Esophagus muscularis mucosa (tissue), 4 donors: Measurements from ENCODE around the gene TNFSF12.

Source experiments
- EP300 ChIP-seq: sonication (generic); formaldehyde crosslinking; IDR thresholded peaks from one replicate; pipeline ENCODE4 v1.6.1; 2017; ENCODE audit warnings: antibody characterized with exemption
- POLR2AphosphoS5 ChIP-seq, 2 donors: sonication (generic); formaldehyde crosslinking; IDR thresholded peaks; one replicate each; pipeline ENCODE4 v1.6.1; 2017; ENCODE audit warnings: antibody characterized with exemption in 2 of 2
- TF ChIP-seq, protein P1 (sequence below), 3 experiments: fragments of 200-600 bp in 2 of 3; fragments of 450-650 bp in 1 of 3; sonication (generic) in 2 of 3; IDR thresholded peaks; one replicate each; pipeline ENCODE4 v1.5.1; 2017 to 2019; ENCODE audit warnings: antibody characterized with exemption in 3 of 3, mild to moderate bottlenecking in 2 of 3, moderate library complexity in 1 of 3

- no peak for TF ChIP-seq EP300
- TF ChIP-seq POLR2AphosphoS5 (IDR thresholded peaks at IDR 0.05) = peak in 1 of 2 donors; percentile 12
- TF ChIP-seq, protein P1, sequence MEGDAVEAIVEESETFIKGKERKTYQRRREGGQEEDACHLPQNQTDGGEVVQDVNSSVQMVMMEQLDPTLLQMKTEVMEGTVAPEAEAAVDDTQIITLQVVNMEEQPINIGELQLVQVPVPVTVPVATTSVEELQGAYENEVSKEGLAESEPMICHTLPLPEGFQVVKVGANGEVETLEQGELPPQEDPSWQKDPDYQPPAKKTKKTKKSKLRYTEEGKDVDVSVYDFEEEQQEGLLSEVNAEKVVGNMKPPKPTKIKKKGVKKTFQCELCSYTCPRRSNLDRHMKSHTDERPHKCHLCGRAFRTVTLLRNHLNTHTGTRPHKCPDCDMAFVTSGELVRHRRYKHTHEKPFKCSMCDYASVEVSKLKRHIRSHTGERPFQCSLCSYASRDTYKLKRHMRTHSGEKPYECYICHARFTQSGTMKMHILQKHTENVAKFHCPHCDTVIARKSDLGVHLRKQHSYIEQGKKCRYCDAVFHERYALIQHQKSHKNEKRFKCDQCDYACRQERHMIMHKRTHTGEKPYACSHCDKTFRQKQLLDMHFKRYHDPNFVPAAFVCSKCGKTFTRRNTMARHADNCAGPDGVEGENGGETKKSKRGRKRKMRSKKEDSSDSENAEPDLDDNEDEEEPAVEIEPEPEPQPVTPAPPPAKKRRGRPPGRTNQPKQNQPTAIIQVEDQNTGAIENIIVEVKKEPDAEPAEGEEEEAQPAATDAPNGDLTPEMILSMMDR (IDR thresholded peaks at IDR 0.05) = no peak
Measured at GRCh38 chr17:7587420-7588151, 38.7 kb downstream of the TNFSF12 start.
